HG03175 (cell line): ENCODE results near the gene CRIM1.
"Not testable (repeated sequence)": the region's sequence is repeated elsewhere in the genome, so short reads cannot be mapped to it uniquely, and the experiment has no call there.

Source experiments
- ATAC-seq: cut with Tn5 transposase; IDR thresholded peaks from one replicate; pipeline ENCODE4 v1.9.1; 2021; ENCODE audit warnings: mild to moderate bottlenecking, moderate library complexity; ENCODE audit not compliant: unreplicated experiment

The CRIM1 gene, protein sequence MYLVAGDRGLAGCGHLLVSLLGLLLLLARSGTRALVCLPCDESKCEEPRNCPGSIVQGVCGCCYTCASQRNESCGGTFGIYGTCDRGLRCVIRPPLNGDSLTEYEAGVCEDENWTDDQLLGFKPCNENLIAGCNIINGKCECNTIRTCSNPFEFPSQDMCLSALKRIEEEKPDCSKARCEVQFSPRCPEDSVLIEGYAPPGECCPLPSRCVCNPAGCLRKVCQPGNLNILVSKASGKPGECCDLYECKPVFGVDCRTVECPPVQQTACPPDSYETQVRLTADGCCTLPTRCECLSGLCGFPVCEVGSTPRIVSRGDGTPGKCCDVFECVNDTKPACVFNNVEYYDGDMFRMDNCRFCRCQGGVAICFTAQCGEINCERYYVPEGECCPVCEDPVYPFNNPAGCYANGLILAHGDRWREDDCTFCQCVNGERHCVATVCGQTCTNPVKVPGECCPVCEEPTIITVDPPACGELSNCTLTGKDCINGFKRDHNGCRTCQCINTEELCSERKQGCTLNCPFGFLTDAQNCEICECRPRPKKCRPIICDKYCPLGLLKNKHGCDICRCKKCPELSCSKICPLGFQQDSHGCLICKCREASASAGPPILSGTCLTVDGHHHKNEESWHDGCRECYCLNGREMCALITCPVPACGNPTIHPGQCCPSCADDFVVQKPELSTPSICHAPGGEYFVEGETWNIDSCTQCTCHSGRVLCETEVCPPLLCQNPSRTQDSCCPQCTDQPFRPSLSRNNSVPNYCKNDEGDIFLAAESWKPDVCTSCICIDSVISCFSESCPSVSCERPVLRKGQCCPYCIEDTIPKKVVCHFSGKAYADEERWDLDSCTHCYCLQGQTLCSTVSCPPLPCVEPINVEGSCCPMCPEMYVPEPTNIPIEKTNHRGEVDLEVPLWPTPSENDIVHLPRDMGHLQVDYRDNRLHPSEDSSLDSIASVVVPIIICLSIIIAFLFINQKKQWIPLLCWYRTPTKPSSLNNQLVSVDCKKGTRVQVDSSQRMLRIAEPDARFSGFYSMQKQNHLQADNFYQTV

DNA sequence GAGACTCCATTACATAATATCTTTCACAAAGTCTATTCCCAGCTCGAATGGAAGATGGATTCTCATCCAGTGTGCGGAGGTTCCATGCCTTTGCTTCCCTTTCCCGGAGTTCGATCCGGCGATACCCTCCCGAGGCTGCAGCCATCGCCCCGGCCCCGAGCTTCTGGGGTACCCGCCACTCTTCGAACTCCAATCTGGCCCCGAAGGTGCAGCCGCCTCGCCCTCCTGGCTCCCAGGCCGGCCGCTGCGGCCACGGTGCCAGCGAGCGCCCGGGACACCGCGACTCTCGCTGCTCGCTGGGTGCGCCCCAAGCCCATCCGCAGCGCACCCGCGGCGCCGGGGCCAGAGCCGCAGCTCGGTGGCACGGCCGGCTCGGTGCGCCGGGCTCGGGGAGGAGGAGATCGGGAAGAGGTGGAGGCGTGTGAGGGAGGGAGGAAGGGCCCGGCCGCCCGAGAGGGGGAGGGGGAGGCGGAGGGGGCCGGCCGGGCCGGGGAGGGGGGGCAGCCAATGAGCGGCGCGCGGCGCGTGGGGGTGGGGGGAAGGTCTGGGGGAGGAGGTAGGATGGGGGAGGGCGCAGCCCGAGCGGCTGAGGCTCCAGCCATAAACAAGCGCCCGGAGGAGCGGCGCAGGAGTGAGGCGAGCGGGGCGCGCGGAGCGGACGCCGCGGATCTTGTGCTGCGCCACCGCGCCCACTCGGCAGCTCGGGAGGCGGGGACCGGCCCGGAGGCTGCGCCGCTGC is at the start of gene CRIM1:
Gene CRIM1, plus strand, starts transcription at position 628 of the 739 bp plus-strand sequence. CDS start 515 bp downstream, outside the sequence.
- ATAC-seq, result peak; percentile 35

DNA sequence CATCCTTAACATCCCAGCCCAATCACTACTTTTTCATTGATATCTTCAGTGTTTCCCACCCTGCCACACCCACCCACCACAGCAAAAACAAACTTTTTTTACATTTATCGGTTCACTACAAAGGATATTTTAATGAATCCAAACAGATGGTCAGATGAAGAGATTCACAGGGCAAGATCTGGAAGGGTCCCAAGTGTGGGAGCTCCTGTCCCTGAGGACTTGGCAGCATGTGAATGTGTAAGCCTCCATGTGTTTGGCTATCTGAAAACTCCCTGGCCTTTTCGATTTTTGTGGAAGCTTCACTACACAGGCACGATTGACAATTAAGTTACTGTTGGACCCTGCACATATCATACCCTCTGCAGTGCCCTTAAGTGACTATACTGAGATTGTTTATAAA is 48.1 kb upstream of the CRIM1 start:
- ATAC-seq, result no peak

DNA sequence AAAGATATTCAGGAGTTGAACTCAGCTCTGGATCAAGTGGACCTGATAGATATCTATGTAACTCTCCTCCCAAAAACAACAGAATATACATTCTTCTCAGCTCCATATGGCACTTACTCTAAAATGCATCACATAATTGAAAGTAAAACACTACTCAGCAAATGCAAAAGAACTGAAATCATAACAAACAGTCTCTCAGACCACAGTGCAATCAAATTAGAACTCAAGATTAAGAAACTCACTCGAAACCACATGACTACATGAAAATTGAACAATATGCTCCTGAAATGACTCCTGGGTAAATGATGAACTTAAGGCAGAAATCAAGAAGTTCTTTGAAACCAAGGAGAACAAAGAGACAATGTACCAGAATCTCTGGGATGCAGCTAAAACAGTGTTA is 45.1 kb upstream of the CRIM1 start:
- not testable (repeated sequence) for ATAC-seq

DNA sequence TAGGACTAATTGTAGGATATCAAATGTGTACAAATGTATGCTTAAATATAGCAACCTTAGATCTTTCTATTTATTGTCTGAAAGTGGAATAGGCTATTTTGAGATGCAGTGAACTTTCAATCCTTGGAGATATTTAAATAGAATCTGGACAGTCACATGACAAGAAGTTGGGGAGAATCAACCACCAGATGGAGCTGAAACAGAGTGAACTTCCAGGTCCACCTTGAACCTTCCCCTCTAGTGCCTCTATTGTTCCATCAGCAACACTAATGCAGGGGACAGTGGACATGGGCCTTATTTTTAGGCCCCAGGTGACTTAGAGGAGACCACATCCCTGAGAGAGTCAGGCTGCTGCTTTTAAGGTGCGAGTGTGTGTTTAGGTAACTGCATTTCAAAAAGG is 37.0 kb upstream of the CRIM1 start:
- no peak for ATAC-seq

DNA sequence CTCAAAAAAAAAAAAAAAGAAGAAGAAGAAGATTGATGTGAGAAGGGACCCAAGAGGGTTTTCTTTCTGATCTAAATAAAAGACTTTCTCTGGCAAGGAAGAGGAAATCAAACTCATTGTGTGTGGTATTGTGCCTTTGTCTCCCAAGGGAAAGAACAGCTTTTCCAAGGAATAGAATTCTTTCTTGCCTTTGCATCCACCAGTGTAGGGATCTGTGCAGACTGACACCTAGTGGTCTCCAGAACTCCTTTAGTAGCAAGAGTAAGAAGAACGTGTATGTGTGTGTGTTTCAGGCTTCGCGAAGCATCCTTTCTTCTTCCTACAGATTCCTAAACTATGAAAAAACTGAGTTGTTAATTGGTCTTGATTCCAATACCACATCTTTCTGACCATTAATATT is 33.5 kb upstream of the CRIM1 start:
- ATAC-seq, result no peak

DNA sequence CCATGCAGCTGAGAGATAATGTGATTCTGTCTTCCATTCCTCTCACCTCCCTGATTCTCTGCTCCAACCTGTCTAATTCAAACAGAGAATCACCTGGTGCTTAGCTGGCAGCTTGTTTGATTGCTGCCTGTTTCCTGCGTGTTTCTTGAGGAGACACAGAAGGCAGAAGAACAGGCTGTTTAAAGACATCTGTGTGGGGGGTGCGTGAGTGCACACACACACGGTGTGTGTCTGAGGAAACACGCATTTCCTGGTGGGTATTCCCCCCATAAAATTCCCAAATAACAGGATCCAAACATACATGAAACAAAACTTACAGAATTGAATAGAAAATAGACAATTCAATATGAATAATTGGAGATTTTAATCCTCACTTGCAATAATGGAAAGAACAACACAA is 29.3 kb upstream of the CRIM1 start:
- no peak for ATAC-seq

DNA sequence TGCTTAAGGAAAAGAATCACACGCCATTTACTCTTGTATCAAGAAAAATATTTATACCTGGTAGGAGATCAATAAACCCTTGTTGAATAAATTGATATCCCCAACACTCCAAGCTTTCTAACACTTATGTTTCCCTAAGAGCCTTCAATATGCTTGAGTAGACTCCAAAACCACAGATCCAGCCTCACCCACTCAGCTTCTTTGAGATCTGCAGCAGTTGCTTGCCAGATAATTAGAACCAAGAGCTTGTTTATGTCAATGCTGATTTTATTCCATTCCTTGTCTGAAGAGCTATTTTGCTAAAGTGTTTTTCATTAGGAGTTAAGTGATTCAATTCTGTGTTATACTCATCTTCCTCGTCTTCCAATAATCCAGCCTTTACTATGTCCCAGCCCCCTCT is 26.3 kb upstream of the CRIM1 start:
- ATAC-seq, result no peak

DNA sequence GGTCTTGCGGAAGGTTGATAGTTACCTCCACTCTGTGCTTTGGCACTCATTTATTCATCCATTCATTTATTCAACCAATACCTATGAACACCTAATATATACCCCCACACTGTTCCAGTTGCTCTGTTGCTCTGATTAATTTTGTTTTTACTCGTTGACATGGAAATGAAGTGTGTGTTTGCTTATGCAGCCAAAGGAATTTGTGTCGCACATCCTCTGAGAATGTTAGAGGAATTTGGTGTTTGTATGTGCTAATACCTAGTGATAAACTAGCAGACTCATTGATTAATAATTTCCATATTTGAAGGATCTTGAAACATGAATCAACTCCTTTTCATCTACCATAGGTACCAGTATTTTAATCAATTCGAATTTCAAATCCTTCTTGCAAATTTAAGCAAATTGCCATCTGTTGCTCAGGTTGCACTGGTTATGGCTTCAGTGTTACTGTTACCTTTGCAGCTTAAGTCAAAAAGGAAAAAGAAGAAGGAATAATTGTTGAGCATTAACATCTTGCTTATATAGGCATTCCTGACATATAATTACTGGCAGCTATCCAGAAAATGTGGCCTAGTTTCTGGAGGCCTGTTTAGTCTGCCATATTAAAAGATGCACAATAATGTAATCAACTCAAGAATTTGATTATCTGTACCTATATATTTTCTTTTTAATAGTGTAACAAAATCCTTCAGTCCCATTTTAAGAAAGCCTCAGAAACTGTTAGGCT is 25.7 kb upstream of the CRIM1 start:
- ATAC-seq, result no peak

DNA sequence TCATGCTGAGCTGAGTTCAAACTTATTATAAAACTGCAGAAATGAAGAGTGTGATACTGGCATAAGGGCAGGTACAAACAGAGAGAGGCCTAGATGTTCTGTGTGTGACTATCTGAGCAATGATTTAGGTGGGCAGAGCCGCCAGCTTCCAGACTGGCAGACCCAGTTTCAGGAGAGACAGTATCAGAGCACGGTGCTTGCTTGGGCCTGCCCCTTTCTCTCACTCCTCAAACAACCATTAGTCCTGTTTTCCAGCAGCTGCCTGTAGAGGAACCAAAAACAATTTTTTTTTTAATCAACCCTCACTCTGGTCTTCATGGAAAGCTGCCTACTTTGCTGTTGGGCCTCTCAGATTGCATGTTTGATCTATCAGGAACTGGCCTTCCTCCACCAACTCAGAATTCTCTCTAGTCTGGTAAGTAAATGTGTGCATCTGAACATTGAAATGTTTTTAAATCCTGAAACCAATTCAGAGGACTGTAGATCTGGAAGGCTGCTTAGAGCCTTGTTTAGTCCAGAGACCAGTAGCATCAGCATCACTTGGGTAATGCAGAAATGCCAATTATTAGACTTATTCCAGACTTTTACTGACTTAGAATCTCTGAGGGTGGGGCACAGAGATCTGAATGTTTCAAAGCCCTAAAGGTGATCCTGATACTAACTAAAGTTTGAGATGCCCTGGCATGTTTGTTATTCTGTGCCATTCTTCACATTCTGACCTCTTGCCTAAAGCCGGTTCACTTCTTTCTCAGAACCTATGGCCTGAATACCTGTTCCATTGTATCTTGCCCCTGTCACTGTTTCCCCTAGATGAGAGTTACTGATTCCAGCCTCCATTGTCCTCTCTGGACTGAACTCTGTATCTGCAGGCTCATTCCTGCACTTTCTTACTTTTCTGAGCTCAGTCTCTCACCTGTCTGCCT is 24.8 kb upstream of the CRIM1 start:
- no peak for ATAC-seq

DNA sequence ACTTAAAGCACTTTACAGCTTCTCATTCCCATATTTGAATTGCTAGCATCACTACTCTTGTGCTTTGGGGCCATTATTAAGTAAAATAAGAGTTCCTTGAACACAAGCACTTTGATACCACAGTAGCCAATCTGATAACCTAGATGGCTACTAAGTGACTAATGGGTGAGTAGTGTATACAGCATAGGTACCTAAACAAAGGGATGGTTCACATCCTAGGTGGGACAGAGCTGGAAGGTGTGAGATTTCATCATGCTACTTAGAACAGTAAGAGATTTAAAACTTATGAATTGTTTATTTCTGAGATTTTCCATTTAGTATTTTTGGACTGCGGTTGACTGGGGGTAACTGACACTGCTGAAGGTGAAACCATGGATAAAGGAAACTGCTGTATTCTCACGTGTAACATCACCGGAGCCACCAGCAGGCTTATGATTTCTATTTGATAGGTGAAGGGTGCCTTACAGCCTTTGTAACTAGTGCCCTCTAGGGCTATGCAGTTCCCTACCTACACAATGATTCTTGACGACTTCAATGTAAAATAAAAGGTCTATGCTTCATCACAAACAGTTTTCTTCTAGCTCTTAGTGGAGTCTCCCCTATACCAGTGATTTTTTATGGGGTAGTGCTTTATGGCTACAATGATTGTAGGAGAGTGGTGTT is 22.1 kb upstream of the CRIM1 start:
- ATAC-seq, result peak; percentile 53

DNA sequence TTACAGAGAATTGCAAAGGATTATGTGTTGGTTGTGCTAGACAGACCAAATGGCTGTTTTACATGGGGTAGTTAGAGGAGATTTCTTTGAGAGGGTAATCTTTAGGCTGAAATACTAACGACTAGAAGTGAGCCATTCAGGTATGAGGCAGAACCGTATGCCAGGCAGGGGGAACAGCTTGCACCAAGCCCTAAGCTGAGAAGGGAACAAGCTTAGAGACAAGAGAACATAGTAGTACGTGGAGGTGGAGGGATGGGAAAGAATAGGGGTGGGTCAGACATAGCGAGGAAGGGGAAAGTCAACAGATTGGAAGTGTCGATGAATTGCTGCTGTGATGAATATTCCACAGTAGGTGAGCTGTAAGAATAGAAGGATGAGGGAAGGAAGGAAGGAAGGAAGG is 20.0 kb upstream of the CRIM1 start:
- ATAC-seq, result no peak

DNA sequence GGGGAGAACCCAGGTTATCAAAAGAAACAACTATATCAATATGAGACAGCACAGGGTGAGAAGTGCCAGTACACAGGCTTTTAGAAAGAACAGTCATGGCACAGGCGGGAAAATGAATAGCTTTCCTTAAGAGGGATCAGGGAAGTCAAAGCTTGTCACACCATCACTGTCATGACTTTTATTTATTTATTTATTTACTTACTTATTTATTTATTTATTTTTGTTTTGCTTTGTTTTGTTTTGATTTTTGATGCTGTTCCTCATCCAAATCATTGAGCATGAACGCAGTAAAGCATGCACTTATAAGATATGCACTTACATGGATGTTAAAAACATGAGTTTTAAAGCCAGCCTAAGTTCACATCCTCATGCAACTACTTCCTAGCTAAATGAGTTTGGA is 19.3 kb upstream of the CRIM1 start:
- ATAC-seq, result no peak

DNA sequence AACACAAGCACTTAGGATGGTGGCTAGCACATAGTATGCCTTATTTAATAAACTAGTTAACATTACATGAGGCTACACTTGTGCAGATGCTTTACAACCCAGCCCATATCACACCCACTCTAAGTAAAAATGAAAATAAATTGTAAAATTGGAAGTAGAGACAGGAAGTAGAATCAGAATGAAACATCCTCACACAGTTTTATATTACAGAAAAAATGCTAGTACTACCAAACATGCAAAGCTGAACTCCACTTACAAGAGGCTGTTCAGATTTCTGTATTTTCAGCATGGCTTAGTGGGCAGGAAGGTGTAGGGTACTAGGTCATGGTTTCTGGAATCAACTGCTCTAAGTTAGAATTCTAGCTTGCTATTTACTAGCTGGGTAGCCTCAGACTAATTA is 18.2 kb upstream of the CRIM1 start:
- ATAC-seq, result peak; percentile 45

DNA sequence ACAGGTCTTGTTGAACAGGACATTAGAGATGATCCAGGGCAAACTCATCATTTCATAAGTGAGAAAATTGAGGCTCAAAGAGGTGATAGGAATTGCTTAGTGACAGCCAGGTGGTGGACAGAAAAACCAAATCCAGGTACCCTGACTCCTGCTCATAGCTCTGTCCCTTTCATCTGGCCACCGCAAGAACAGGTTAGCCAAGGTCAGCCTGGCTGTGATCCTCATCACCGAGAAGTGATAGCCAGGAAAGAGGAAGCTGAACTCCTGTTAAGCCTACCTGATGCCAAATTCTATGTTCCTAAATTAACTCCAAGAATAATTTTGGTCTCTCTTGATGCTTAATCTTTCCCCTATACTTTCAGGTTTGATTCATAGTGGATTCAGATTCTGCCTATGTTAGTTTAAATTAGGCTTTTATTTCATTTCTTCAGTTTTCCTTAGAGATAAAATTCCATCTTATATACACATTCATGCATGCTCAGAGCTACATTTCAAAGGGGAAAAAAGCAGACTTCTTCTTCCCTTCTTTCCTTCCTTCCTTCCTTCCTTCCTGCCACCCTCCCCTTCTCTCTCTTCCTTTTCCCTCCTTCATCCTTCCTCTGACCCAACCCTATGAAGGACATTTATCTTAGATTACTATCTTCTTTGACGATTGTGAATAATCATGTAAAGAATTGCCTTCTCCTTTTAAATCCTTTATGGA is 17.3 kb upstream of the CRIM1 start:
- no peak for ATAC-seq

DNA sequence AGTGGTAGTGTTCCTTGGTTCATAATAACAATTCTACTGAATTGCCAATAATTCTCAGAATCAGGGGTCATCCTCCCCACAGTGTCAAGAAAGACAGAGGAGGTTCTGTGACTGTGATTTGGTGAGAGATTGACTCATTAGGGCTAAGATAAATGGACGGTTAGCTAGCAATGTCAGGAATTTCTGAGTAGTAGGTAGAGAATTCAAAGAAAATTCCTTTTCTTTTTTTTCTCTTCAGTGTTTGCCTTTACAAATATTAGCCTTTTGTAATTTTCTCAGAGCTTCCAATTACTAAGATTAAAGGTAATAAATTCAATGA is 16.8 kb upstream of the CRIM1 start:
- ATAC-seq, result no peak

DNA sequence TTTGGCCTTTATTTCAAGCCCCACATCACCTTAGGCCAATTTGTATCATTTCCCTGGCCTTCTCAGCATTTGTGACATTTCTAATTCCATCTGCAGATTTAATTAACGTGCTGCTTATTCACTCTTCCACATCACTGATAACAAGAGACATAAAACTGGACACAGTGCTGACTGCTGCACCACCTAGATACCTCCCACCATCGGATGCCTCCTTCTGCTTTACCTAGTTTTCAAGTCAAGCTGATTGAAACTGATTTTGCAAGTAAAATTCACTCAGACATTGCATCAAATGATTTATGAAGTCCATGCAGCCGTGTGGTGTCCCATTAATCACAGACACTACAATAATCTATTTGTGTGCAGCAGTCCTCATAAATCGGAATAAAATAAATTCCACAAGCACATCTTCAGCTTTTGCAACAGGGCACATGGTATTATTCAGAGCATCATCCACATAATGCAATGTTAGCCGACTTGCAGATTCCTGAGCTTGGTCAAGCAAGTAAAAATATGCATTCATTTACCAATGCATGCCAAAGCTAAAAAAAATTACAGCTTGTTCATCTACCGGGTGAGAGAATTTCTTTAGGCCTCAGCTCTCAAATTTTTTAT is 15.9 kb upstream of the CRIM1 start:
- no peak for ATAC-seq

DNA sequence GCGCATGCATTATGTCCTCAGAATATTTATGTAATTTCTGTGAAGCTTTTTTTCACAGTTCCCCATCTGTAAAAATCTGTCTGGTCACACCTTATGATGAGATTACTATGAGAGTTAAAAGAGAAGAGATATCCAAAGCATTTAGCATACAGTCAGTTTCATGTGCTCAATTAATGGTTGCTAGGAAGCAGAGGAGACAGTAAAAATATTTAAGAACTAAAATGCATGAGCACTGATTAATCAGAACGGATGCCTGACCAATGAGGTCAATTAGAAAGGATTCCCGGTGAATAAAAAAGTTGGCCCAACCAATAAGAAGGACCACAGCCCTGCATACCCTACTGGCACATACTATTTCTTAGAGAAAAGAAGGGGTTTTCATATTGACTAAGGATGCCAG is 12.0 kb upstream of the CRIM1 start:
- ATAC-seq, result no peak

DNA sequence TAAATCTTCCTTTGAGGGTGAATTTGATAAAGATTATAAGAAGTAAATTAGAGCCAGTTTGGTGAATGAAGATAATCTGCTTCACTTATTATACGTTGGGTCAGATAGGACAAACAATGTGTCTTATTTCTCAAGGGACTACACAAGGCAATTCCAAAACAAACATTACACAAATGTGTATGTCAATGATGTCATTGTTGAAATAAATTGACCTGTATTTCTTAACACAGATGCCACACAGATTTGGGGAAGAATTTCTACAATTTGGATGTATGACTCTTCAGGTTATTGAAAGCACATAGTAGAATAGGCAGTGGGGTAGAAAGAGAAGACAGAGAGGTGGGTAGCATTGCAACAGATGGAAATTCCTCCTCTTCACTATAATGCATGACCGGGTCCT is 6.9 kb upstream of the CRIM1 start:
- no peak for ATAC-seq
